ENCODE data around the gene ANP32E.

The ANP32E gene

DNA sequence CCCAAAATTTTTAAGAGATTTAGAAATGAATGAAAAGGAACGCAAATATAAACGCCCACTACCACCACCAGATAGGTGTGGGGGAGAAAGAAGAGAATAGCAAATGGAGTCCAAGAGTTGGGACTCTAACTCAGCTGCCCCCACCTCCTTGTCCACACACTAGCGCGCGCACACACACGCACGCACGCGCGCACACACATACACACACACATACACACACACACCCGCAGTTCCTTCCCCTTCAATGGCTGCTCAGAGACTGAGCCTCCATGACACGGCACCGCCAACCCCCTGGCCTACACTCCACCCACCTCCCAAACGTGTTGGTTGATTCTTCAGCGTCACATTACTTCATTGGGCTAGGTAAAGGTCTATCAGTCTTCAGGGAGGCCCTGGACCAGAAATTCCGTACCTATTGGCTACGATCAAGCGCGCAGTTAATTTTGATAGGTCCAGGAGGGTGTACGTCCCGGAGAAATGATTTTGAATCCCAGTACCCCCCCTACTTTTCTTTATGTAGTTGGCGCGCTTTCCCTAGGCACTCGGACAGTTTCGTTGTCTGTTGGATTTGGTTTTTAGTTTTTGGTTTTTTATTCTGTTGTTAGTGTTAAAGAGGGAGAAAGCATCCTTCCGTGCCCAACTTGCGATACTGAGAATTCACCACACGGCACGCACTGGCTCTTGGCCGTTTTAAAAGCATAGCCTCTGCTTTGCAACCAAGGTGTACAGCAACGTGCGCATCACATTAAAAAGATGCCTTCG, at the start of gene ANP32E:
Gene ANP32E (minus strand): TSS at position 261 of the 762 bp plus-strand sequence. CDS start 326 bp downstream, outside the sequence.
- DNase-seq (ENCODE audit: low read depth, low spot score), result peak; percentile 83

DNA sequence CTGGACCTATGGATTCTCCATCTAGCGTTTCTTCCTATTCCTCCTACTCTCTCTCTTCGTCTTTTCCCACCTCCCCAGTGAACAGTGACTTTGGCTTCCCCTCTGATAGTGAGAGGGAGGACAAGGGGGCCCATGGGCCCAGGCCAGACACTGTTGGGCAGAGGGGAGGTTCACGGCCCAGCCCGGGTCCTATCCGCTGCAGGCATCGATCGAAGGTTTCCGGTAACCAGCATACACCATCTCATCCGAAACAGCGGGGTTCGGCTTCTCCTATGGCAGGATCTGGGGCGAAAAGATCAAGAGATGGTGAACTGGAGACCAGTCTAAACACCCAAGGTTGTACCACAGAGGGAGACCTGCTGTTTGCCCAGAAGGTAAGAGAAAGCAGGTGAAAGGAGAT, 47.3 kb upstream of the ANP32E start:
- no peak for DNase-seq (ENCODE audit: low read depth, low spot score)

DNA sequence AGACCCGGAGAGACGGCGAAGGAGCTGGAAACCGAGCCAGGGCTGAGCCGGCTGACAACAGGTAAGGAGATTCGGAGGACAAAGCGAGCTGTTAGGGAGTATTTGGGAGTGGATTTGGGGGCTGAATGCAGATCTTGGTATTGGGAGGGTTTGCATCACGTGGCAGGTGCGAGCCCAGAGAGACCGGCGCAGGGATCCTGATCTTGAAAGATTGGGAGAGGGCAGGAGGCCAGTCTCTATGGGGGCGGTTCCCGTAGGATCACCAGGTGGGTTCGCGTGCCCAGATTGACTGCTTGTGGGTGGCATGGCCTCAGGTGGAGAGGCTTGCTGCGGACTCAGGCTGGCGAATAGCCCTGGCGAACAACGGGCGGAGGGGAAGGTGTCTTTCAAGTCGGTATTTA, 46.6 kb upstream of the ANP32E start:
- no peak for DNase-seq (ENCODE audit: low read depth, low spot score)

- peak; percentile 47 for DNase-seq (ENCODE audit: low read depth, low spot score)
Observed at GRCh38 chr1:150281758-150282557, 46.0 kb upstream of the ANP32E start, which contains the start of gene CIART. Gene CIART, plus strand, starts transcription at chr1:150282554. Its CDS starts 714 bp downstream, at chr1:150283268.

GRCh38 chr1:150281221-150281757, 45.4 kb upstream of the ANP32E start:
- DNase-seq (ENCODE audit: low read depth, low spot score), result no peak

DNA sequence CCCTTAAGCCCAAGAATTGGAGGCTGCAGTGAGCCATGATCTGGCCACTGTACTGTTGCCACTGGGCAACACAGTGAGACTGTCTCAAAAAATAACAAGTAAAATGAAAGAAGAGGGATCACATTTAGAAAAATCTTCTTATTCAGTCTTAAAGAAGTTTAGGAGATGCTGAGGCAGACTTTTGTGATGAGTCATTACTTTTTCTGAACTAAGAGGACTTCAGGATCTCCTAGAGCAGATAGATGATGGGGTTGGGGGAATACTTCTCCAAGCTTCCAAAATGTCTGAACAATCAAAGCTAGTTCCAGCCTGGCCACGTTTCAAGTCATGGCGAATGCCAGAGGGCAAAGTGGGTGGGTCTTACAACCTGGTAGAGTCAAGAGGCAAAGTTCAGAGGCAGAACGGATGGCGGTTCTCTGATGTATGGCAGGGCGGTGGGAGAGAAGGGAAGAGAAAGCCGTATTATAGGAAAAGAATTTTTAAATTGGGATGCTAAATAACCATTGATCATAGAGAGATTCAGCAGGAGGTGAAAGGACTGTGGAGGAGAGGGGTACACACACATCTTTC, 44.3 kb upstream of the ANP32E start:
- DNase-seq (ENCODE audit: low read depth, low spot score), result no peak

- no peak for DNase-seq (ENCODE audit: low read depth, low spot score)
Observed at GRCh38 chr1:150273311-150273710, 37.4 kb upstream of the ANP32E start.

- DNase-seq (ENCODE audit: low read depth, low spot score), result no peak
Observed at GRCh38 chr1:150271291-150271959, 35.5 kb upstream of the ANP32E start.

- DNase-seq (ENCODE audit: low read depth, low spot score), result no peak
Observed at GRCh38 chr1:150269451-150269850, 33.5 kb upstream of the ANP32E start.

GRCh38 chr1:150268705-150269403, 32.9 kb upstream of the ANP32E start, which contains the start of gene APH1A:
Gene APH1A, minus strand, starts transcription at chr1:150269016. Its CDS starts 206 bp downstream, at chr1:150268810.
- DNase-seq (ENCODE audit: low read depth, low spot score), result peak; percentile 87

- no peak for DNase-seq (ENCODE audit: low read depth, low spot score)
Observed at GRCh38 chr1:150268340-150268704, 32.4 kb upstream of the ANP32E start.

DNA sequence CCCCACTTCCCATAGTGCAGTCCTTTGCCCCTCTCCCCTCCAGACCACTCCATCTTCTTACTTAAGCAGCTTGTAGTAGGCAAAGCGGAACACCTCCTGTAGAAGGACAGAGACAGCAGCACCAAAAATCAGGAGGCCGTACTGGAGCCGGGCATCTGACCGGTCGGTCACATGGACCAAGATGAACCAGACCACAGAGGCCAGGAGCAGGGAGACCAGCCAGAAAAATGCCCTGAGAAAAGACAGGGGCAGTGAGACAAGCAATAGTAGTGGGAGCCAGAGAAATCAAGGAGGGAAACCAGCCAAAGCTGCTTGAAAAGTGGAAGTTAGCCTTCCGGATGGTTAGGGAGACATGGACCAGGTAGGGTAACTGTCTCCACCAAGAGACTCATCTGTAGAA, 32.0 kb upstream of the ANP32E start:
- DNase-seq (ENCODE audit: low read depth, low spot score), result no peak

- DNase-seq (ENCODE audit: low read depth, low spot score), result no peak
Observed at GRCh38 chr1:150263549-150263948, 27.6 kb upstream of the ANP32E start.

GRCh38 chr1:150262388-150263320, 26.7 kb upstream of the ANP32E start:
- no peak for DNase-seq (ENCODE audit: low read depth, low spot score)

- no peak for DNase-seq (ENCODE audit: low read depth, low spot score)
Observed at GRCh38 chr1:150261367-150261766, 25.5 kb upstream of the ANP32E start.

DNA sequence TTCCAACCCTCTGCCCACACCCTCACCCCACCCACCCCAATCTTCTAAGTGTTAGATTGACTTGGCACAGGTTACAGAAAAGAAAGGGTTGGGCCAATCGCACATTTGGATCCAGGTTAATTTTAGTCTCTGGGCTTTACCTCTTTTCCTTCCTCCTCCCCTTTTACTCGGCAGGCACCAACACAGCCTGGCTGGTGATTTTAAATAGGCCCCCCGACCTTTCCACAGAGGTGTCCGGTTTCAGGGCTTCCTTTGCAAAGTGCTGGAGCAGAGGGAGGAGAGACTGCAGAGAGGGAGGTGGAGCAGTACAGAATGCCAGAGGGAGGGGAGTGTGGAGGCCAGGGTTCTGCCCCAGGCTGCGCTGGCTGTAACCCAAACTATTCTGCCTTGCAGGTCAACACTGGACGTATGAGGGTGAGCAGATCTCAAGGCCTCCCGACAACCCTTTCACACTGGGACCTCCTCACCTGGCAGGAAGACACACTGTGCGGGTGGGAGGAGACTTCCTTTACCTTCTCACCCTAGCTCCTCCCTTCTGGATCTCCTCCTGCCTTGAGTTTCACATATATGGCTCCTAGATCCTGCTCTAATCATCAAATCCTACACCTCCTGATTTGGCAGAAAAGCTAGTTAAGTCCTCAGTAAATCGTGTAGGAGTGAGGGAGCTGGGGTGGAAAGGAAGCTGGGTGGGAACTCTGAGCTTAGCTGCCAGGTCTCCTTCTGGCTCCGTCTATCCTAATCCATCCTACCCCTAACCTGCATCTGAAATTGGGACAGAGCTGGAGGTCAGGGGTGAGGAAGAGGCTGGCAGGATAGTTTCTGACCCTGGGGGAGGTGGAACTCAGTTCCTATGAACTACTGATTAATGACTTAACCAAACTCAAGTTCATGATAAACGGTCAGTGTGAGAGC, 24.1 kb upstream of the ANP32E start:
- no peak for DNase-seq (ENCODE audit: low read depth, low spot score)

- DNase-seq (ENCODE audit: low read depth, low spot score), result no peak
Observed at GRCh38 chr1:150259217-150259616, 23.3 kb upstream of the ANP32E start.

All from activated naive CD8-positive, alpha-beta T cell treated with anti-CD3 and anti-CD28 coated beads, Interleukin-2, amount 50 U/mL, for 16 hours (primary cell).